HG03159 (cell line): Measurements from ENCODE around the gene C1GALT1C1L.
"Not testable (repeated sequence)": the region's sequence is repeated elsewhere in the genome, so short reads cannot be mapped to it uniquely, and the experiment has no call there.

ENCODE experiments used
- ATAC-seq: cut with Tn5 transposase; IDR thresholded peaks from one replicate; pipeline ENCODE4 v1.9.1; 2021; ENCODE audit warnings: mild to moderate bottlenecking, moderate library complexity; ENCODE audit not compliant: unreplicated experiment

Gene C1GALT1C1L

DNA sequence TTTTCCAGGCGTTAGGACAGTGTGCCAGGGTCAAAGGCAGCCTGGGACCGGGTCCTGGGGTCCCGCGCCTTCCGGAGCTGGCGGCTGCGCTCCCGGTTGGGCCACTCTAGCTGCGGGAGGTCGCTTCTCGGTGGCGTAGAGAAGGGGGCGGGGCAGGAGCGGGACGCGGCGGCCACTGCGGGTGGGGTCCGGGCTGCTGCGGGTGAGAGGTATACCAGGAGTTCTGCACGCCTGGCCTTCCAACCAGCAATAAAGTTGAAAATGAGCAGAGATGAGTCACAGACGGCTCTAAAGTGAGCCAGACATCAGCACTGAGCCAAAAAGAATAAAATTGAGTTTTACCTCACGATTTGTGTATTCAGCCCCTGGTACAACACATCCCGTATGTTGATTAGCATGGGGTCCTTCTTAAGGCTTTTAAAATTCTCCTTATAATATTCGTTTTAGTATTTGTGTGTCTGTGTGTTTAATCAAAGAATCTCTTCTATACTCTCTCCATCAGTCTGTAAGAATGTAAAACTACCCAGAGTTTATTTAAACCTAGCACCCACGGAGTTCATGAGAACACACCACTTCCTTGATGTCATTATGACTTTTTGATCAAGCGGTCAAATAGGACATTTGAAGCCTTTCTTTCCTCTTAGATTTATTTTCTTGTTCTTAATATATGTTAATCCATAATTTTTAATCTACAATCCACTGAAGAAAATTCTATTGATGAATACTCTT is at the start of gene C1GALT1C1L:
TSS of gene C1GALT1C1L (minus strand) at position 108 of the 729 bp plus-strand sequence. CDS start at position 1, 107 bp downstream.
- no peak for ATAC-seq

DNA sequence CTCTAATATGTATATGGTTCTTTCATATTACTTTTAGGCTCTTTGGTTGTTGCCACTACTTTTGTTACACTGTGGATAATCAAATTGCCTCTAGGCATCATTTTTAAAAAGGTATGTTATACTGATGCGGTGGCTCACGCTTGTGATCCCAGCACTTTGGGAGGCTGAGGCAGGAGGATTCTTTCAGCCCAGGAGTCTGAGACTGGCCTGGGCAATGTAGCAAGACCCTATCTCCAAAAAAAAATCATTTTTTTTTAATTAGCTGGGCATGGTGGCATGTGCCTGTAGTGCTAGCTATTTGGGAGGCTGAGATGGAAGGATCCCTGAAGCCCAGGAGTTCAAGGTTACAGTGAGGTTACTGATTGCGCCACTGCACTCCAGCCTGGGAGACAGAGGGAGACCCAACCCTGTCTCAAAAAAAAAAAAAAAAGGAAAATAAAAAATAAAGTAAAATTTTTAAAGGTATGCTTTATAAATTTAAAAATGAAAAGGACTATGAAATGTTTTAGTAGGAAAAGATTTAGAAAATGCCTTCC is 49.5 kb upstream of the C1GALT1C1L start:
- ATAC-seq = no peak

DNA sequence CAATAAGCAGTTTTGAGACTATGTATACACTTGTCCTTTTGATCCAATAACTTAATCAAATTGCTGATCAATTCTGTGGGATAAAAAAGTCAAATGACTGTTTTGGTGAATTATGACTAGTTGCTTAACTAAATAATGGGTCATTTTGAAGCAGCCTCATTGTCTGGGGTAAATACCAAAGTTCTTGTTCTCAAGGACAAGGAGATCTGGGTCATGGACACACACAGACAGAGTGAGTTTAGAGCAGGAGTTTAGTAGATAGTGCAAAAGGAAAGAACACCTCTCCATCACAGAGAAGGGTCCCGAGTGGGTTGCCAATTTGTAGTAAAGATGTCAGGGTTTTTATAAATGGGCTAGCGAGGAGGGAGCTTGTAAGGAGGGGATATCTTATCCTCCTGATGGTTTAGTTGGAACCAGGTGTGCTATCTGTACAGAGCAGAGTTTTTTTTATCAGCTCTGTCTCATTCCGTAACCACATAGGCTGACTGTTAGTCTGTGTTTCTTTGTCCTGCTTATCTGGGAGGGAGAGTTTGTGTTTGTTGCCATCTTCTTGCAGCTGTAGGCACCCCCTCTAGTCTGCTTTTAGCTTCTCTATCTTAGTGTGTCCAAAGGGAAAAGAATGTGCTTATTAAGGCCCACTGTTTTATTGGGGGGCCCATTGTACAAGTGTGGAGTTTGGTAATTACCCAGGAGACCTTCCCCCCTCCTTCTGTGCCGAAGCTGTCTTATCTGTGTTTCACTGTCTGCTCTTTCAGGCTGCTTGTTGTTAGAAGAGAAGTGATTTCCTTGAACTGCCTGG is 48.7 kb upstream of the C1GALT1C1L start:
- ATAC-seq = no peak

DNA sequence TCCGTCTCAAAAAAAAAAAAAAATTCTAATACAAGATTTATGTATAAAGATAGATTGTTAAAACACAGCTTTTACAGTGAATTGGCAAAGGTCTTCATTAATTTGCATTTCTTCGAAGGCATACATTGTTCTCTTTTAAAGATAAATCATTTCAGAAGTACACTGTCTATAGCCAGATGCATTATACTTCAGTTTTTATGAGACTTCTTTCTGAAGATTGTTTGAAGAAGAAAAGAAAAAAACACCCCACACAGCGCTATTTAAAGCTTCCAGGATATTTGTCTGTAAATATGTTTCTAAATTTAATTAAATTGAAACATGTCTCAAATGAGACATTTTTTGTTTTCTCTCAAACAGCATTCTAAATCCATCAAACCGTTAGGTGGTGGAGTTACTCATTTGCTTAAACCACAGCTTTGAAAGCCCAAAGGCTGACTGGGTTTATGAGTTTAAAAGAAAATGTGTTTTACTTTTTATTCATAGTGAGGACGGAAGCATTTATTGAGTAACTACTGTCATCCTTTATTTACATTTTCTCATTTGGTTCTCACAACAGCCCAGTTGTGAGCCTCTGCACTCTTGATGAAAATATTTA is 42.4 kb upstream of the C1GALT1C1L start:
- no peak for ATAC-seq

DNA sequence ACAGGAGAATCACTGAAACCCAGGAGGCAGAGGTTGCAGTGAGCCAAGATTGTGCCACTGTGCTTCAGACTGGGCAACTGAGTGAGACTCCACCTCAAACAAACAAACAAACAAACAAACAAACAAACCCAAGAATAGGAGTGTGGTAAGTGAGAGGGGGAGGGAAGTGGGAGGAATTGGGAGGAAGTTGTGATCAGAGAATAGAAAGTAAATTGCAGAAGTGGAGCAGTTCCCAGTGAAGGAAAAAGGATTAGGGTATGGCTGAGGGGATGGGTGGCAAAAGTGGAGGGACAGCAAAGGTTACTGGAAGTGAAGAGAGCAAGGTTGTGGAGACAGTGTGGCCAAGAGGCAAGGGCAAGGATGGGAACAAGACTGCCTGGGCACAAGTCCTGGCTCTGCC is 41.1 kb upstream of the C1GALT1C1L start:
- ATAC-seq = no peak

DNA sequence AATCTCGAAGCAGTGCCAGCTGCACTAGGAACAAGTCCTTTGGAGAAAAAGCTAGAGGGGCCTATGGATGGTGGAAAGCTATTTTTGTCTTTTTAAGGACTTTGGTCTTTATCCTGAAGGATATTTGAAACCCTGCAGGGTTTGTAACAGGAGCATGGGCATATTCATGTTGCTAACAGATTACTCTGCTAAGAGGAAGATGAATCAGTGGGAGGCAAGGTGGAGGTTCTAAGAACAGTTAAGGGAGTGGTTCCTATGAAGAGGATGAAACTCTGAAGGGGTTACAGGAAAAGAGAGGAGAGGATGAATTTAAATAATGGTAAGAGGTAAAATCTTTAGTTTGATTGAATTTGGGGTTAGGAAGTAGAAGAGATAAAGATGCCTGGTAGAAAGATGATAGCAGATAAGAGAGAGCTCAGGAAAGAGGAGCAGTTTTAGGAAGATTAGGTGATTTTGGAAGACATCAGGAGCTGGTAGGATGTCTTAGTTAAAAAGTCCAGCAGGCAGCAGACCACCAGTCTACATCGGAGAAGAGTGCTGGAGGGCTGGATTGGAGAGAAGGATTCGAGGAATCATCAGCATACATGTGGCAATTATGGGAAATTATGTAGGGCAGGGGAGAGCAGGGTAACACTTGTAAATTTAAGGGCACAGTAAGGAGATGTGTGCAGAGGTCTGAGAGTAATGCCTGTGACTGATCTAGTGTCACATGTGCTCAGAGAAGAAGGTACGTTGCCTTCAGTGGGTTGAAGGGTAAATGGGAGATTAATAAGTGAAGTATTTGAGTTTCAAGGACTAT is 39.3 kb upstream of the C1GALT1C1L start:
- ATAC-seq = no peak

DNA sequence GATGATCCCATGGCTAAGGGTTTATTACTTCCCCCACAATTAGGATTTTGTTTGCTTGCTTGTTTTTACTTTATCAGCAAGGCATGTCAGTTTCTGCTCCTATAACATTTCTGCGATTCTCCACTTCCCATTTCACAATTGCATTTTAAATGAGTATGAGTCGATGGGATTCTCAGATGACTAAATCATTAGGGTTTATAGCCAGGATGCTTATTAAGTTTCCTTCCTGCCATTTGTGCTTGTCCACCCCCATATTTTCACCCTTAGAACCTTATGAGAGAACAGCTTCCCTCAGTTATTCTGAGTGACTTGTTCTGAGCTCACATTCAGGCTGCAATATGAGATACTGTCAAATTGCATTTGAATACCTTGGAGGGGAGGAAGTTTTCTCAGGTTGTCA is 37.9 kb upstream of the C1GALT1C1L start:
- no peak for ATAC-seq

DNA sequence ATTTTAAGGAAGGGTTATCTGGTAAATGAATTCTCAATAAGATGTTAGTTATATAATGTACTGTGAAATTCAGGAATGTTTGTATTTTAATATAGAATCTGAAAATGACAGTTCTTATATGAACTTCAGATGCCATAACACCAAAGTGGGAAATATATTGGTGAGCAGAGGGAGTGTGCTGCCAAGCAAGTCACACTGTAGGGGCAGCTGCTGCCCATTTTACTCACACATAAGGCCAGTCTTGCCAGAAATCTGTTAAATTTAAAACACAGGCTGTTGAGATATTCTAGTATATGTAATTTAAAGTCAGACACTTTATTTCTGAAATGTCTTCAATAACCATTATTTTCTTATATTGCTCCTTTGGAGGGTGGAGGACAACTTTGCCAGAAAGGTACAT is 34.6 kb upstream of the C1GALT1C1L start:
- ATAC-seq = no peak

DNA sequence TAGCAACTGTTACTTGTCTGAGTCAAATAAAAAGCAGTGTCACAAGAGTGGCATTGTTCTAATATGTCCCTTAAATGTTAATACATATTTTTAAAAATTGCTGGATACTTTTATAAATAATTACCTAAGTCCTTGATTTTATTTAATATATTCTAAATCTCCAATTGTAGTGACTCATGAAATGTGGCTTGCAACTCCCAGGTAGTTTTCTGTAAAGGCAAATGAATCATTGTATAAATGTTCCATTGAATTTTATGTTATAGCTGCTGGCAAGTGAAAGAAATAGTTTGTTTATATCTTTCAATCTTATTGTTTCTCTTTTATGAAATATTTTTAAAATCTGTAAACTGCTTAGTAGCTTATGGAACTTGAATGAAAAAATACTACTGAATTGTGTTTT is 32.7 kb upstream of the C1GALT1C1L start:
- no peak for ATAC-seq

DNA sequence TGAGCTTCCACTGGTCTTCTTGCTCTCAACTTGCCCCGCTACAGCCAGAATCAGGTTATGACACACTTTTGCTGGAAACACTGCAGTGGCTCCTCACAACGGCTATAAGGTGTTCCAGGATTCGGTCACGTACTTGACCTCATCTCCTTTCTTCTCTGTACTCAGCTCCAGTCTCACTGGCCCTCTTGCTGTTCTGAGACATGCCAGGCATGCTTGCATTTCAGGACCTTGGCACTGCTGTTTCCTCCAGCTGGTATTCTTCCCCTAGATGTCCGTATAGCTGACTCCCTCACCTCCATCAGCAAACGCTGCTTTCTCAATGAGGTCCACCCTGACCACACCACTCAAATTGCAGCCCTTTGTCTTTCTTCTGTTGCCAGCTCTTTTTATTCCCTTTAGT is 31.9 kb upstream of the C1GALT1C1L start:
- no peak for ATAC-seq

DNA sequence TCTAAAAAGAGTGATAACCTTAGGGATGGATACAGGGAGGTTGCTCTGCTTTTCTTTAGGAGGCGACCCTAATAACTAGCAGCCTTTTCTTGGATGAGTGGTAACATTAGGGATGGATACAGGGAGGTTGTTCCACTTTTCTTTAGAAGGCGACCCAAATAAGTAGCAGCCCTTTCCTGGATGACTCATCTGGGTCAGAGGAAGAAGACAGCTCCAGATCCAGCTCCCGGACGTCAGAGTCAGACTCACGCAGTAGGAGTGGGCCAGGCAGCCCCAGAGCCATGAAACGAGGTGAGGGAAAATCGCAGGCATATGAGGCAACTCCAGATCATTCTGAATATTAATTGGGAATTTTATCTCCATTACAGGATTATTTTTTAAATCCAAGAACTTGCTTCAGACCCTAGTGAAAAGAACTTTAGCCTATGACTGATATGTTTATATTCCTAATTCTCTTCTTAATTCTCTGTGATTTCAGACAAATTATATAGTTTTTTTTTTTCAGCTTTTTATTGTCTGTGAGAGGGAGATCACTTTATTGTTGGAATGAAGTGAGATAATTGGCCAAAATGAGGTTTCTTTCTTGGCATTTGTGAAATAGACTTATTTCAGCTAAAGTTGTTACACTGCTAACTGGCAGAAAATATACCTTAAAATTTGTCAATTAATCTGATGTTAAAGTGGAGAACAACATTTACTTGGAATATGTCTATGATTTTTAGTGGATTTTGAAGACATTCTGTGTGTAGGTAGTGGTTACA is 31.2 kb upstream of the C1GALT1C1L start:
- ATAC-seq = no peak

DNA sequence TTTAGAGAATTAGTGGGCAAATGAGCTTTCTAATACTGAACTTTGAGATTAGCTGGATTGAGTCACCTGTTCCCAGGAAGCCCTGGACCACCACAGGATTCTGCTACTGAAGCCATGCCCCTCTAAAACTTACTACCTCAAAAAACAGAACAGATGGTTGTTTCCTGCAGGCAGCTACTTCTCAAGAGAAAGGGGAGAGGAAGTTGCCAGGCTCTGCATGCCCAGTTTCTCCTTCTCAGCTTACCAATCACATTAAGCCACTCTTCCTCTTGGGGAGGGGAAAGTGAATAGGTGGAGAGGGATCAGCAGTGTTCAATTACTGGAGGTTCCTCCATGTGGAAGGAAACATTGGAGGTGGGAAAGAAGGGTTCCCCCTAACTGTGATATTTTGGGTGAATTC is 24.9 kb upstream of the C1GALT1C1L start:
- ATAC-seq = no peak

DNA sequence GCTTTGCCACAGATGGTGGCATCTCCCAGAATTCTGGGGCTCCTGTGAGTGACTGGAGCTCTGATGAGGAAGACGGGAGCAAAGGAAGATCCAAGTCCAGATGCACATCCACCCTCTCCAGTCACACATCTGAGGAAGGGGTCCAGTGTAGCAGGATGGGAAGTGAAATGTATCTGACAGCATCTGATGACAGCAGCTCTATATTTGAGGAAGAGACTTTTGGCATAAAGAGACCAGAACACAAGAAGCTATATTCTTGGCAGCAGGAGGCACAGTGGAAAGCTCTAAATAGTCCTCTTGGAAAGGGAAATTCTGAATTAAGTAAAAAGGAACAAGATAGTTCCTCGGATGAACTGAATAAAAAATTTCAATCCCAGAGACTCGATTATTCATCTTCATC is 23.5 kb upstream of the C1GALT1C1L start:
- ATAC-seq = no peak

DNA sequence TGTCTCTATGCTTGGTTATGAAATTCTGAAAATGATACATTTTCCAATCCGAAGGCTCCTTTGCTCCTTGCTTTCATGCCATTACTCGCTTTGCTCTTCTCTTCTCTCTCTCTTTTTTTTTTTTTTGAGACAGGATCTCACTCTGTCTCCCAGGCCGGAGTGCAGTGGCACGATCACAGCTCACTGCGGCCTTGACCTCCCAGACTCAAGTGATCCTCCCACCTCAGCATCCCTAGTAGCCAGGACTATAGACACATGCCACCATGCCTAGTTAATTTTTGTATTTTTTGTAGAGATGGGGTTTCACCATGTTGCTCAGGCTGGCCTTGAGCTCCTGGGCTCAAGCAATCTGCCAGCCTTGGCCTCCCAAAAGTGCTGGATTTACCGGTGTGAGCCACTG is 21.9 kb upstream of the C1GALT1C1L start:
- not testable (repeated sequence) for ATAC-seq

DNA sequence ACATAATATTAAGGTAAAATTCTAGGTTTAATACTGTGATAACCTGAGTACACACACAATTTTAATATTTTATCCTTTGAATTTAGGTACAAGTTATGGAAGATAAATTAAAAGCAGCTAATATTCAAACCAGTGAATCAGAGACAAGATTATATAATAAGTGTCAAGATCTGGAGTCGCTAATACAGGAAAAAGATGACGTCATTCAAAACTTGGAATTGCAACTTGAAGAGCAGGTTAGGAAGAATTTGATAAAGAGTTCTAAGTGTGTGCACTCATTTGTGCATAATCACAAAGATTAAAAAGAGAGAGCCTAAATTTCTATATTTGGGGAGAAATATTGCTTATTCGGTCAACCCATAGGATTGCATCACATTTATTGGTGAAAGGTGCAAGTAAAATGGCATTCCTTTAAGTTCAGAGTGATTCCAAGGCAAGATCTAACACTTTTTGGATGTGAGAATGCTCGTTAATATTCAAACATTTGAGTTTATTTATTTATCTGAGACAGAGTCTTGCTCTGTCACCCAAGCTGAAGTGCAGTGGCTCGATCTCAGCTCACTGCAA is 16.3 kb upstream of the C1GALT1C1L start:
- no peak for ATAC-seq

DNA sequence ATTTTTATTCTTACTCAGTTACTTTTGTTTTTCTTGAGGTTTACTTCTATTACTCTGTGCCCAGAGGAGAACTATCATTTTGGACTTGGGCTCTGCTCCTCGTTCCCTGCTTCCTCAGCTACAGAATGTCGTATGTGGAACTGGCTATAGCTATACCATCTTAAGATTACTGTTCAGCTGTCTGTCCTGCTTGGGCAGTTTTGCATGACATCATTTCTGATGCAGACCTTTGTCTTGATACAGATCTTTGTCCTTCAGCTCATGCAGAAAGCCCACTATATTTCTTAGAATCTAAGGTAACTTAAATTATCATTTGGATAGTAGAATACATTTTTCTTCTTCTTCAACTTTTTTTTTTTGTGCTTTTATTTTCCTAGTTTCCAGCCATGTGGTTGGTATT is 13.8 kb upstream of the C1GALT1C1L start:
- no peak for ATAC-seq

DNA sequence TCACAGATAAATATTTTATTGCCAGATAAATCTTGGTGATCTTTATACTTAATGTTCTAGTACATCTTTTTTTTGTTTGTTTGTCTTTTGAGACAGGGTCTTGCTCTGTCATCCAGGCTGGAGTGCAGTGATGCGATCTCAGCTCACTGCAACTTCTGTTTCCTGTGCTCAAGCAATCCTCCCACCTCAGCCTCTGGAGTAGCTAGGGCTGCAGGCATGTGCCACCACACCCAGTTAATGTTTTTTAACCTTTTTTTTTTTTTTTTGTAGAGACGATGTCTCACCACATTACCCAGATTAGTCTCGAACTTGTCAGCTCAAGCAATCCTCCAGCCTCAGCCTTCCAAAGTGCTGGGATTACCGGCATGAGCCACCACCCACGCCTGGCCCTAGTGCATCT is 9.1 kb upstream of the C1GALT1C1L start:
- no peak for ATAC-seq

DNA sequence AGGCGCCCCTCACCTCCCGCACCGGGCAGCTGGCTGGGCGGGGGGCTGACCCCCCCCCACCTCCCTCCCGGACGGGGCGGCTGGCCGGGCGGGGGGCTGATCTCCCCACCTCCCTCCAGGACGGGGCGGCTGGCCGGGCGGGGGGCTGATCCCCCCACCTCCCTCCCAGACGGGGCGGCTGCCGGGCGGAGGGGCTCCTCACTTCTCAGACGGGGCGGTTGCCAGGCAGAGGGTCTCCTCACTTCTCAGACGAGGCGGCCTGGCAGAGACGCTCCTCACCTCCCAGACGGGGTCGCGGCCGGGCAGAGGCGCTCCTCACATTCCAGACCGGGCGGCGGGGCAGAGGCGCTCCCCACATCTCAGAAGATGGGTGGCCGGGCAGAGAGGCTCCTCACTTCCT is 1.6 kb upstream of the C1GALT1C1L start:
- not testable (repeated sequence) for ATAC-seq

DNA sequence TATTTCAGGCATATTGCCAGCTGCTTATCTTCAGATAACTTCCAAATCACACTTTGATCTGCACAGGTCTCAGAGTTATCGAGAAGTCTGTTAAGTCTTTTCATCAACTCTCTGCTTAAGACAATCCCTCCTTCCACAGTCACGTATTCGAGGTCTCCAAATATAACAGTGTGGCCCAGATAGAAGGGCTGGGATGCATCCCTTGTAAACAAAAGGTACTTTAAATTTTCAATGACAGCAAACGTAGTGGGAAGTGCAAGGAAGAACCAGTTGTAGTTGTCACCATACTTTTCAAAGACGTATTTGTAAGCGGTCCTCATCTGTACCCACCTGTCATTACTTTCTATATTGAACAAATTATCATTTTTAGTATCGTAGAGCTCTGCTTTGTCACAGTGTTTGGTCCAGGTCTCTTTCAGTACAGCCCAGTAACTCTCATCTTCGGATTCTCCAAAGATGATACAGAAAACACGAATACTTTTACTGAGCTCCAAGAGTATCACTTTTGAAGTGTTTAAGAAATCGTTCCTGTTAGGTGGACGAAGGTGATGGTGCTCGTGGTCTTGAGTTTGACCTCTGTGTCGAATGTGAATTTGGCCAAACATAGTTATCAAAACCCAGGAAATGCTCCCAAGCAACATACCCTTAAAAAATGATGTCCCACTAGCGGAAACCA is 445 bp downstream of the C1GALT1C1L start:
- ATAC-seq = no peak
